NCI-H2107 treated with DMSO at 0.1 percent for 48 hours (cell line): ENCODE data around the gene MPPED2.

ENCODE experiments used
- DNase-seq: peaks from one replicate; lab custom pipeline; 2025; ENCODE audit not compliant: unreplicated experiment; lab: John Stamatoyannopoulos, UW

Gene MPPED2, protein sequence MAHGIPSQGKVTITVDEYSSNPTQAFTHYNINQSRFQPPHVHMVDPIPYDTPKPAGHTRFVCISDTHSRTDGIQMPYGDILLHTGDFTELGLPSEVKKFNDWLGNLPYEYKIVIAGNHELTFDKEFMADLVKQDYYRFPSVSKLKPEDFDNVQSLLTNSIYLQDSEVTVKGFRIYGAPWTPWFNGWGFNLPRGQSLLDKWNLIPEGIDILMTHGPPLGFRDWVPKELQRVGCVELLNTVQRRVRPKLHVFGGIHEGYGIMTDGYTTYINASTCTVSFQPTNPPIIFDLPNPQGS

DNA sequence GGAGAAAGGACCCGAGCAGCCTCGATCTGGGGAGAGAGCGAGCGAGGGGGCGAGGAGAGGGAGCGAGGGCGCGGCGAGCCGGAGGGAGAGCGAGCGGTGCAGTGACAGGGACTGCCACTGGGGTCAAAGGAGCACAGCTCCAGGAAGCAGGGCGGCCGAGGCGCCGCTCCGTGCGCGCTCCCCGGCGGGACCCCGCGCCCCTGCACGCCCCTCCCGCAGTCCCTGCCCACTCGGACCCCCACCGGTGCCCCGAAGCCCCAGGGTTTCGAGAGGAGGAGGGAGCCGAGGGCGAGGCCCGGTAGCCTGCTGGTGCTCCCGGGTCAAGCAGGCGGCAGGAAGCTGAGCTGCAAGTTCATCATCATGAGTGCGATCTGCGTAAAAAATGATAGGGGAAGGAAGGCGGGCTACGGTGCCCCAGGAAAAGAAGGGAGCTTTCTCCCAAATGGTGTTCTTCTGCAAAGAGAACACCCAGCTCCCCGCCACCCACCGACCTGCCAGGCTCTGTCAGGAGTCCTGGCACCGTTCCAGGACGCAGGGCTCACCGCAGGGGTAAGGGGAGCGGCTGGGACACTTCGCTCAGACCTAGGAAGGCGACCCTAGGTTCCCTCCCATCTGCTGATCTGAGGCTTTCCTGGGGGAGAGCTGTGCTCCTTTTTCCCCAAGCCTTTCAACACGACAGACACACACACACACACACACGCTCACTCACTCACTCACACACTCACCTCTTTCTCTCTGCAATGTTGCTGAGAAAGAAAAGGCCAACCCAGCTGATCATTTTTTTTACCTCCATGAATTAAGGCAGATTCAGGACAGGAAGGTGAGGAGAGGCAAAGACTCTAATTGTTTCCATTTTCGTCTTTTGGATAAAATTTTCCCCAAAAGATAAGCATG is at the start of gene MPPED2:
Gene MPPED2 (minus strand): TSS at position 103 of the 894 bp plus-strand sequence. CDS start 5,980 bp downstream, outside the sequence.
- no peak for DNase-seq

DNA sequence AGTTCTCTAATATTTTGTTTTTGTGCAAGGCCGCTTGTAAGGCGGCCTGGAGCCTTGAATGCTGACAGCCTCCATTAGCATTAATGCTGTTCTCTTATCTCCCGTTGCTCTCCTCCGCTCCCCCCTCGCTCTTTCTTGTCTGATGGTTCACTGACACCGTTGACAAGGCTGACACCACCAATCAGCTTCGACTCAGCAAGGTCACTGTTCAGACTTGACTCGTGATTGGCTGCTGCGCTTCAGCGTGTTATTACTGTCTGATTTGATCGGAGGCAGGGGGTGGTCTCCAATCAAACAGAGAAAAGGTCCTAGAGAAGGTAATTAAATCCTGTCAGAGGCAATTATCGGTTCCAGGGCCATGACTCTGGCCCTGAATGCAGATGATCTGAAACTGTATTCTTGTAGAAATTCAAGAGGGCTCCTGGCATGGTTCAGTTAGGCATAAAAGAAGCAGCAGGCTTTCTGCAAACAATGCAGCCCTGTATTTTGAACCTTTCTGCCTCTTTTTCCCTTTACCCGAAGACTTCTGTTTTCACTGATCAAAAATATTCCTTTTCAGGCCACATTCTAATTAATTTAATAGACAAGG is 49.3 kb upstream of the MPPED2 start:
- no peak for DNase-seq

DNA sequence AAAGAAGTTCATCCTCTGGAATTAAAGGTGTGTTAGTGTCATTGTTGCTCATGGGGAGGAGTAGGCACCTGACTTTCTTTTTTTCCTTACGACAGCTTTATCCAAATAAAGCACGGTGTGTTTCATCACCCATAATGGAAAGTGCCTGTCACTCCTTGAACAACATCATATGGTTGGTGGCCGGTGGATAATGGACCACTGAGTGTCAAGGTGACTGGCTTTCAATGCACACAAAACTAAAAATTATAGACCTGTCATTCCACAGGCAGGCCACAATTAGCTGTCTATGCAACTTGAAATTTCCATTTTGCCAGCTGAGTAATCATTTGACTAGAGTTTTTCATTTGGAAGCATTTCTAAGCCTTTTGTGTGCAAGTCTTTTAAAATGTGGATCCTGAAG is 45.0 kb upstream of the MPPED2 start:
- no peak for DNase-seq

DNA sequence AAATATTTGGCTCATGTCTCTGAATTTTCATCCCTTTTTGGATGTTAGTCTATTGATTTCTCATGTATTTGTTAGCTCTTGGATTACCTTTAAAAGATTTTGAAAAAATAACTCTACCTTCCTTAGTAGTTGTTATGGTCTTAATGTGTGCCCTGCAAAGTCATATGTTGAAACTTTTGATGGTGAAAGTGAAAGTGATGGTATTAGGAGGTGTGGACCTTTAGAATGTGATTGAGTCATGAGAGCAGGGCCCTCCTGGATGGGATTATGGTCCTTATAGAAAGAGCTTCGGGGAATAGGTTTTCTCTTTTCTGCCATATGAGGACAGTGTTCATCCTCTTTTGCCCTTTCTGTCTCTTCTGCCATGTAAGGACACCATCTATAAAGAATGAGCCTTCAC is 33.6 kb upstream of the MPPED2 start:
- DNase-seq, result no peak

DNA sequence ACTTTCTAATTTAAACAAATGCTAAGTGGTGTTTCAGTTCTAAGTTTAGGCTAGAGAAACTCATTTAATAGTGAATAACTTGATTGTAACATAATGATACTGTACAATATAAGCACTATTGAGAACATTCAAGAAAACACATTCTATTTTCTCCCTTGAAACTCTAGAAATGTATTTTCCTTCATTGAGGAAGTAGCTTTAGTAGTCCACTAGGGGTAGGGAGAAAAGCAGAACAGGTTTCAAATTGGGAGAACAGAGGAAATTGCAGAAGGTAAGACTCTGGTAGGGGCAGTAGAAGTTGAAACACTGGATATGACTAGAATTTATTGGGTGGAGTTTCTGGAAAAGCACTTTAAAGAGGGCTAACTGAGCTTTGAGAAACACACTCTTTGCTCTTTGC is 31.6 kb upstream of the MPPED2 start:
- DNase-seq, result no peak

DNA sequence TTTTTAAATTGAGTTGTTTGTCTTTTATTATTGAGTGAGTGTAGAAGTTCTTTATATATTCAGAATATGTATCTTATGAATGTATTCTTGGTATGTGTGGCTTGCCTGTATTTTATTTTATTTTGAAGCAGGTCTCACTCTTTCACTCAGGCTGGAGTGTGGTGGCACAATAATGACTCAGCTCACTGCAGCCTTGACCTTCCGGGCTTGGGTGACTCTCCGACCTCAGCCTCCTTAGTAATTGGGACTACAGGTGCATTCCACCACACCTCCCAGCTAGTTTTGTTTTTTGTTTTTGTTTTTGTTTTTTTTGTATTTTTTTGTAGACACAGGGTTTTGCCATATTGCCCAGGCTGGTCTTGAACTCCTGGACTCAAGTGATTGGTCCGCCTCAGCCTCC is 24.5 kb upstream of the MPPED2 start:
- DNase-seq, result no peak

DNA sequence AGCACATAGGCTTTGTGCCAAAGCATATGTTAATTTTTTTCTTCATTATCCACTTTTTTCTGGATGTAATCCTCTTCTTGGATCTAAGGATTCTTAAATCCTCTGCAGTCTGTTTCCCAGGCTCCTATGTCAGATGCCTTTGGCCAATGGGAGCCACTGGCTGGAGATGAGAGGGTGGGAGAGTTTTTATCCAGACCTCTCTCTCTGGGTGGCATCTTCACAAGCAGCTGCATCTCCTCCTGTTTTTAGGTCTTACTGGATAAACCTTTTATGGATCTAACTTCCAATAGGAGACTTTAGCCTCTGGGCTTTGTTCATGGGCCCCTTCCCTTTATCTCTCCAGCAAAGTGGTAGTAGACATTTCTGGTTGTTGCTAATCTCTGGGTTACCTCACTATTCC is 22.4 kb upstream of the MPPED2 start:
- no peak for DNase-seq

DNA sequence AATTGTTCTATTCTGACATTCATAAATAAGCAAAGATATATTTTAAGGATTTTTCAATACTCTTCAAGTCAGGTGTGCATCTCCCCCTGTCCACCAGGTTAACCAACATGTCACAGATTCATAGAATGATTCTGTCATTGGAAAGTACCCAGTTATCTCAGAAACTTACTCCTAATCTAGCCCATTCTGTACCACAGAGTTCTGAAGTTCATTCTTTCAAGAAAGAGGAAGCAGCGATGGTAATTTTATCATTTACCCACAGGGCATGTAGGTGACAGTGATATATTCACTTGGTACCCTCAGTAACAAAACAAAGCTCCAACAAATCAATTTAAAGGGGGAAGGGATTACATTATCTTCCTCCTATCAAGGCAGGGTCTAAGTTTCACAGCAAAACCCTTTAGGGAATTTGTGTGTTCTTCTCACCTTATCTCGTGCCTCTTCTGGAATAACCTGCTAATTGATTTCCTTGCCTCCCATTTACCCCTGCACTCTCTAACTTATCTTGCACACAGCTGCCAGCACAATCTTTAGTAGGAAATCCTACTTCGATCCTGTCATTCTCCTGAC is 19.0 kb upstream of the MPPED2 start:
- DNase-seq, result no peak

DNA sequence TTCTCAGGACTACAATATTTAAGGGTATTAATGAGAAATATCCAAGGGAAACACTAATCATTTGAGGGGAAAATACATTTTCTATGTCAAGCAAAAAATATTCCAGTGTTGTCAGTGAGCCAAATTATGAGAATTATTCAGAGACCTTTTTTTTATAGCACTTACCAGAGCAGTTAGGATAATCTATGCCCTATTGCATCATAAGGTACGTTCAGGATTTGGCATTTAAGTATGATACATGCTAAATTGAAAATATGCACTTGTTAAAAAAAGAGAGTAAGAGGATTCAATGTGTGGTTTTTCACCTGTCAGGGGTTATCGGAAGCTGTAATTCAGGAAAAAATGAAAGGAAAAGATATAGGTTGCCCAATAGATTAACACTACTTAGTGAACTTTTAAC is 17.2 kb upstream of the MPPED2 start:
- no peak for DNase-seq

DNA sequence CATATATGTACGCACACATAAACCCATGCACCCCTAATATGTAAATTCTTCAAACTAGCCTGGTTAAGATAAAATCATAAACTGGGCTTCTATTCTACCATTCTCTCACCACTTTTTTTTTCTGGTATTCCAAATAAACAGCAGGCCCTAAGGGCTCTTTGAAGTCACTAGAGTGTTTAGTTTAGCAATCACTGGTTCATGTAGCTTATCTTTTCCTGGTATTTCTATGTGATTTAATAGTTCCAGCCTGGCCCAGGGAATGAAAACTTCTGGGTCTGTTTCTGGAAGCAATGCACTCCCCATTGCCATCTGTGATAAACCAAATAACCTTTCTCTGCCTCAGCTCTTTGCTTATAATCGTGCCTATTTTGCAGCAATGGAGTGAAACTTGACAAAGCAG is 10.7 kb upstream of the MPPED2 start:
- DNase-seq, result no peak

DNA sequence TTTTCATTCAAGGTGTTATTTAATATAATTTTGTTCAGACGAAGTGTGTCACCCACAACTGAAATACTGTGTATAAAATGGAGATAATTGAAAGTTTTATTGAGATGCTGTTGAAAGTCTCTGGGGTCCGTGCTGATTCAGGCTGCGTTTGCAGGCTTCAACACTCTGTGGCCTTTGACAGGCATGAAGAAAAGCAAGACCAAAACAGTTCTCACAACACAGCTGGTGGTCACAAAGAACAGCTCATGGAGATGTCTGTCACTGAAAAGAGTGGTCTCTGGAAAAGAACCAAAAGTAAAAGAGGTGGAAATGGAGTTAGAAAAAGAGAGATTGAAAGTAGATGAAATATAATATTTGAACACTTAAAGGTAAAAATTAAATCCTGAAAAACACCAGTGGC is 9.8 kb upstream of the MPPED2 start:
- DNase-seq, result no peak

DNA sequence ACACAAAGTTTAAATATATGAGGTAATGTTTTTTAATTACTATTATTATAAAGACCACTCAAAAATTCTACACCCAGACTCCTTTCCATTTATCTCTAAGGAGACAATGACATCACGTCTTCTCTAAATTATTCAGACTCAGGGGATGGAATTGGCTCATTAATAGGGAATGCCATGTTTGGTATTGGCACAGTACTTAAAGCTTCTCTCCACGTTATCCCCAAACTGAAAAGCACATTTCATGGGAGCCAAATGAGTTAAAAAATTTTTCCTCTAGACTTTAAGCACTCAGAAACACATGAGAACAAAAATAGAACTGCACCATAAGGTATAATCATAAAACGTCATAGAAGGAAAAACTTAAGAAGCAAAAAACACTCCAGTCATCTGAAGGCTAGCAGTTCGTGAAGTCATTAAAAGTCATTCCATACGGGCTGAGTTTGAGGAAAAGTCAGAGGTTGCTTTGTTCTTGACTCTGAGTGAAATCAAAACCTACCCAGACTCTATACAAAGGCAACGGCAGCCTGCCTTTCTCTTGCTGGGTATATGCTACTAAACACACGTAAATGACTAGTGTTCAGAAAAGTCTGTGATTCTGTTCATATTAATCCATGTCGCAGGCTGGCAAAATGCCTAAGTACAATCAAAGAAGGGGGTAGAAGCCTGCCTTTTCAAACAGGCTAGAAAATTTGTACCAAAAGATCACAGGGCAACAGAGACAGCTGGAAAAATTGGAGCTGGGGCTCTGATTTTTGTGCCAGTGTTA is 8.7 kb upstream of the MPPED2 start:
- no peak for DNase-seq

DNA sequence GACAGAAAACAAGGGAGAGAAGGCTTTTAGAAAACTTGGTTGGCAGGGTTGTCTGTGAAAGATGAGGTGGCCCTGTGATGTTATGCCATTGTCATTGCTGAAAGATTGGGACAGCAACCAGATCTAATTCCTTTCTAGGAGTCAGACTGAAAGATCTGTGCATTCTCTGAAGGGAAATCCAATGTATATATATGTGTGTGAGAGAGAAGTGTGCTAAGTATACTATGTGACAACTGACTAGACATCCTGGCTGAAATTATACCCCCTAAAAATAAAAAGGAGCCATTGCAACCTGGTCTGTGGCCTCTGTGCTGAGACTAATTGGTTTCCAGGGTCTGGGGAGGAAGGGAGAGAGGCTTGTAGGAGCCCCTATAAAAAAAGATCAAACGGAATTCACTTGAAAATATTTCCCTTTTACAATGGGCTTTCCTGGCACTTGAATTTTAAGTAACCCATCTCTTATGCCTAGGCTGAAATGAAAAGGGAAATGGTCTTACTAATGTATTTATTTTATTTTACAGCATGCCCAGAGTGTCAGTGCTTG is 1.2 kb upstream of the MPPED2 start:
- no peak for DNase-seq

DNA sequence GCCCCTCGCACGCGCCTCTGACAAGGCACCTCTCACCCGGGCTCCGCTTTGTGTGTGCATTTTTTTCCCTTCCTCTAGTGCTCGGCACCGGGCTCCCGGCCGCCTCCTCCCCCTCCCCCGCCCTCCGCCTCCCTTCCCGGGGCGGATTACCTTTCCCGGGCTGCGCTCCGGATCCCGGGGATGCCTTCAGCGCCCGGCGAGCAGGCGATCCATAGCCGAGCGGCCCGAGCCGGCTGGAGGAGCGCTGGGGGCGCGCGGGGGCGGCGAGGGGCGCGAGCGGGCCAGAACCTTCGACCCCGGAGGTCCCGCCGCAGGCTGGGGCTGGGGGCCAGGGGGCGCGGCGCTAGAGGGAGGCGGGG is 282 bp downstream of the MPPED2 start:
- no peak for DNase-seq

DNA sequence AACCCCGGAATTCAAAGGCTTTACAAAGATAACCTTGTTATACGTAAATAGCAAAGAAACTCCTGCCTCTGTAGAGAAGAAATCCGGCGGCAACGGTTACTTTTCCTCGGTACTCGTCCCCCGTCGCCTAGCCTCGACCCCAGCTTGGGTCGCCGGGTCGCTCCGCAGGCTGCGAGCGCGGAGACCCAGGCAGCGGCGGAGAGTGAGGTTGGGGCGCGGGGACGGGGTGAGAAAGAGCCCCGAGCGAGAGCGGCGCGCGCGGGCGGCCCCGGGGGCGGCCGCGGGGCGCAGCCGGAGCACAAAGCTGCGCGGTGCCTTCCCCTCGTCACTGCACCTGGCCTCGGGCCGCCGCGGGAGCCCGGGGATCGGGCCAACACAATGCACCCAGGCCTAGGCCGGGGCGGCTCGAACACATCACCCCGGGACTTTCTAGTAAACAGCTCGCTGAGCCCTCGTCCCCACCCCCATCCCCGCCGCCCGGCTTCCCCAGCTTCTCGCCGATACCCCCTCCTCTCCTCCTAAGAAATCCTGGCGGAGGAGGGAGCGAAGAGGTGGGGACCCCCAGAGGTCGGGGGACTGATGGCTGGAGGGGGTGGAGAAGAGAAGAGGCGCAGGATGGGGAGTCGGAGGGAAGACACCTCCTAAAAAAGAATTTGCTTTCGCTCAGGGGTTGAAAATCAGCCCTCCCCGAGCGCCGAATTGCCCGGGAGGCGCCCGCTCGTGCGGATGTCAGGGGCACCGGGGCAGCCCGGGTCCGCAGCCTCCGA is 845 bp downstream of the MPPED2 start:
- no peak for DNase-seq

DNA sequence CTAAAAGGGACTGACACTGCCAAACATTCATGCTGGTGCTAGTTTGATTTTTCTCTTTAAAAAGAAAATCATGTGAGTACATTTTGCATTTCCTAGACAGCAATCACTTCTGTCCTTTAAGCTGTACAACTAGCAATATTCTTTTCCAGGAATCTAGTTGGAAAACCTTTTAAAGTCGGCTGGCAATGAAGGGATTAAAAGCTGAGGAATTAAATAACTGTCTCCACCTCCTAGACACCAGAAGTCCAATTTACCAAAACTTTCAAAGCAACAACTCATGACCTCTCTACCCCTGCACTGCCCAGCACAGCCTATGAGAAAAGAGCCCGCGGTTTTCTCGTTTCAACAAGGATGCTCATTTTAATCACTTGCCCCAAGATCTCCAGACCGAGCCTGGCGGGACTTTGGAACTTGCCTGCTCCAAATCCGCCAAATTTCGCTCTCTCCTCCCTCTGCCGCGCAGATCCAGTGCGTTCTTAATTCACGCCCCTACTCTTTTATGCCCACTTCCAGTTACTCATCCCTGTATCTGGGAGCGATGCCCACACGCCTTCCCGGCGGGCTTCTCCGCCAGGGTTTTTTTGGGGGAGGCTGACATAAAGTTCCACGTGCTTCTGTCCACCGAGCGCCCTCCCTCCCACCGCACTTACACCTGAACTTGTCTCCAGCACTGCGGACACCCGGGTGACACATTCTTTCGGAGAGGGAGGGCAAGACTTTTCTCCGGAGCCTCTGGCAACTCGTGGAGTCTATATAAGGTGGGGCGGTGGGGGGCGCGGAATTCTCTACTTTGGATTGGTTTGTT is 2.5 kb downstream of the MPPED2 start:
- DNase-seq, result no peak

DNA sequence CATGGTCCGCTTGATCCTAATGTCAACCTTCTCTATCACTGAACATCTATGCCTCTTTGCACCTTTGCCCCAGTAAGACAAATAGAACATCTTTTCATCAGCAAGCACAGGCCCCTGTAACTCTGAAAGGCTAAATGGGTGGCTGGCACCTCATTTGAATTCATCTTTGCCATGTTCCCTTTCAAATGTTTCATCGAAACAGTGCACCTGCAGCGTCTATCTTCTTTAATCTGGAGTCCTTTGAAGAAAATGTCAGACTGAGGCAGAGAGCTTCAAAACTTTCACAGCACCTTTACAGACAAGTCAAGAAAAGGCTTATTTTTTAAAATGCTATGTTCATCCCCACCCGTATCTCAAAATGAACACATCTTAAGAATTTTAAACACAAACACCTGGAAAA is 3.4 kb downstream of the MPPED2 start:
- DNase-seq, result no peak

DNA sequence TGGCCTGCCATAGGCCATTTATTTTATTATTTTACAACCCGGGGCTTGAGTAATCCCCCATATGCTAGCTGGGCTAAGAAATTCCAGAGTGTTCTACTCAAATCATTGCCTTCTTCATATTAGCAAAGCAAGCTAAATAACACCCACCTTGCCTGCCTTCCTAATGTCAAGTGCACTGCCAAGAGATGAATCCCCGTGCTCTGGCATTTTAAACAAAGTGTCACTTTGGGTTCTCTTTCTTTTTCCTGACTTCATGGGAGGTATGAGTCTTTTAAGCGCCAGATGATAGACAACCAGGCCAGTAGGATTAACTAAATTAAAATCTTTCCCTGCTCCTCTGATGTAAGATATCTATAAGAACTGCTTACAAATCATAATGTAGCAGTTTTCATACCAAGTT is 4.5 kb downstream of the MPPED2 start:
- DNase-seq, result no peak

DNA sequence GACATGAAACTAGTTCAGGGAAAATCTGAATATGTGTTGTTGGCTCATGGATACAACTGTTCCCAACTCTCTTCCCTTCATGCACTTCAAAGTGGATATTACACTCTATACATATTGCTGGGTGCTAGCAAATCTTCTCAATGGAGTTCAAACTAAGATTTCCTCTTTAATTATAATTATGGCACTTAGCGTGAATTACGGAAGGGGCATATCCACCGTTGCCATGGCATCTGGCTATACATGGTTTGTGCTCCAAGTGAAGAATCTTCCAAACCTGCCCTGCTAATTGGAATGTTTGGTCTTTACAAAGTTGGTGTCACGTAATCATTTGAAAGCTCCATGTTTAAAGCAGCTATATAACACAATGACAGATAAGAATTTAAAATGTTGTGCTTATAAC is 5.6 kb downstream of the MPPED2 start:
- no peak for DNase-seq
